Measurements from ENCODE around the gene ARHGAP4.

GRCh38 chrX:153953342-153953830 is 27.3 kb upstream of the ARHGAP4 start:
- TF ChIP-seq CTCF (IDR thresholded peaks at IDR 0.05 in 8 of 11, conservative IDR thresholded peaks at IDR 0.05 in 3 of 11) = peak; percentile 94 to 100 (median 97)
- peak; percentile 66 to 78 (median 69) for TF ChIP-seq POLR2AphosphoS5 (IDR thresholded peaks at IDR 0.05)
